Endodermal cell (in vitro differentiated cells): ENCODE results near the gene CACFD1. TPM values are rescaled to one million over a fixed set of nuclear protein-coding genes. Genes with fewer than 3 reads are reported as not detected.

Experiments
- DNase-seq: peaks from one replicate; pipeline ENCODE4 v3.0.0-alpha.2; 2017
- H3K27ac ChIP-seq: 2 replicates; pipeline ENCODE4 v1.5.1; 2013; ENCODE audit warnings: mild to moderate bottlenecking, low read depth, low read length, moderate library complexity
- H3K27me3 ChIP-seq: 2 replicates; pipeline ENCODE4 v1.6.1; 2013; ENCODE audit warnings: mild to moderate bottlenecking, low read length, moderate library complexity; ENCODE audit not compliant: insufficient read depth, control insufficient read depth, poor library complexity, severe bottlenecking
- H3K36me3 ChIP-seq: 2 replicates; pipeline ENCODE4 v1.7.0; 2013; ENCODE audit warnings: mild to moderate bottlenecking, low read length, moderate library complexity; ENCODE audit not compliant: control insufficient read depth, insufficient read depth
- H3K4me1 ChIP-seq: one replicate; pipeline ENCODE4 v1.7.0; 2013; ENCODE audit warnings: low read length; ENCODE audit not compliant: control insufficient read depth, insufficient read depth
- H3K4me3 ChIP-seq: 2 replicates; pipeline ENCODE4 v1.5.1; 2013; ENCODE audit warnings: mild to moderate bottlenecking, low read length, moderate library complexity
- H3K9ac ChIP-seq: 2 replicates; pipeline ENCODE4 v1.6.1; 2013; ENCODE audit warnings: mild to moderate bottlenecking, low read length, moderate library complexity; ENCODE audit not compliant: poor library complexity, severe bottlenecking; ENCODE audit errors: extremely low read depth
- H3K9me3 ChIP-seq: 2 replicates; pipeline ENCODE4 v1.6.1; 2013; ENCODE audit warnings: mild to moderate bottlenecking, low read length, moderate library complexity; ENCODE audit not compliant: control insufficient read depth
- H3K27ac Mint-ChIP-seq: 2 replicates; pipeline ENCODE4 v1.8.0; 2020; ENCODE audit warnings: mixed read lengths
- H3K27me3 Mint-ChIP-seq: 2 replicates; pipeline ENCODE4 v1.8.0; 2021; ENCODE audit warnings: mild to moderate bottlenecking, mixed read lengths; ENCODE audit not compliant: insufficient read depth
- H3K36me3 Mint-ChIP-seq: 2 replicates; pipeline ENCODE4 v1.8.0; 2020; ENCODE audit warnings: low read depth, mixed read lengths
- H3K4me1 Mint-ChIP-seq: 2 replicates; pipeline ENCODE4 v1.8.0; 2020; ENCODE audit warnings: mixed read lengths
- H3K4me3 Mint-ChIP-seq: 2 replicates; pipeline ENCODE4 v1.8.0; 2020; ENCODE audit warnings: mild to moderate bottlenecking, moderate library complexity, mixed read lengths
- H3K9me3 Mint-ChIP-seq: 2 replicates; pipeline ENCODE4 v1.8.0; 2020; ENCODE audit warnings: mild to moderate bottlenecking, mixed read lengths
- WGBS, 2 experiments: methylation state at CpG; one replicate each; pipeline versions ENCODE4 v1.1.5 to v1.1.7; 2013; ENCODE audit warnings: missing lambda C conversion rate in 2 of 2, mixed read lengths in 1 of 2; ENCODE audit not compliant: insufficient coverage in 1 of 2, insufficient read length in 1 of 2; 5-methylcytosine and 5-hydroxymethylcytosine counted together
- total RNA-seq, 2 donors: library from RNA; stranded (reverse); fragmentation: NEBNext Ultra II Directional in 1 of 2; extraction: Animal tissue kit (Norgen Biotek cat#: 25700) in 1 of 2; gene quantifications; 2 replicates in 1 of 2; 3 replicates in 1 of 2; pipeline ENCODE4 v1.2.1, GENCODE V29; 2021
- TF ChIP-seq, protein P1 (sequence below): fragments of 200-600 bp; sonication (generic); conservative IDR thresholded peaks from 2 replicates; pipeline ENCODE4 v1.5.0; 2021; ENCODE audit warnings: antibody characterized with exemption, mild to moderate bottlenecking

Gene CACFD1
- total RNA-seq, 2 donors from 2014 or later, result 30.6 to 35.0 TPM

DNA sequence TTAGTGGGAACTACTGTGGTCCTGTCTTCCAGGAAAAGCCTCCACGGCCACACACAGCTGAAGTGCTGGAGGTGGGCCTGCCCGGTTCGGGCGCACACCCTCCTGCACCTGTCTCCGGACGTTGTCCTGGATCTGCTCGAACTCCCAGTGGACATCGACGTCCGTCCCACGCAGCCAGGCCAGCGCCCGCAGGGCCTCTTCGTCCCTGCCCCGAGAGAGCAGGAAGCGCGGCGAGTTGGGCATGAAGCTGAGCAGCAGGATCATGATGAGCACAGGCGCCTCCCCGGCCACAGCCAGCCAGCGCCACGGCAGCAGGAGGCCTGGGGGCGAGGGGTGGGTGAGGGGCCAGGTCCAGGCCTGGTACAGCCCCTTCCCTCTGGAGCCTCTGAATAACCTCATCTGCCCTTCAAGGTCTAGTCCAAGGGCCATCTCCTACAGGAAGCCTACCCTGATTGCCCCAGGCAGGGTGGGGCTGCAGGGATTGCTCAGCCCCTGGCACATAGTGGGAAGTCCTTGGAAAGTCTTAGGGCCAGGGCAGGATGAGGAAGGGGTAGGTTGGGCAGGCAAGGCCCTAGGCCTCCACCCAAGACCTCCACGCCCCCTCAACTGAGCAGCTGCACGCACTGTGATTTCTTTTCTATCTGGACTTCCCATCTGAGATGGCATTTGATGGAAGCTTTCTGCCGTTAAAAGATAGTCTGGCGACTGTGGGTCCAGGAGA lies 15.7 kb downstream of the CACFD1 start:
- Histone ChIP-seq H3K9ac (no peak overlapping the region), H3K27me3 (peaks cover 9% of the 10 kb centered on the region), H3K9me3 (no peaks in the 10 kb centered on the region), H3K4me3 (no peak overlapping the region), H3K27ac (no peak overlapping the region), H3K4me1 (peaks cover 9% of the 10 kb centered on the region), H3K36me3 (peaks cover 6% of the 10 kb centered on the region)
- TF ChIP-seq, protein P1, sequence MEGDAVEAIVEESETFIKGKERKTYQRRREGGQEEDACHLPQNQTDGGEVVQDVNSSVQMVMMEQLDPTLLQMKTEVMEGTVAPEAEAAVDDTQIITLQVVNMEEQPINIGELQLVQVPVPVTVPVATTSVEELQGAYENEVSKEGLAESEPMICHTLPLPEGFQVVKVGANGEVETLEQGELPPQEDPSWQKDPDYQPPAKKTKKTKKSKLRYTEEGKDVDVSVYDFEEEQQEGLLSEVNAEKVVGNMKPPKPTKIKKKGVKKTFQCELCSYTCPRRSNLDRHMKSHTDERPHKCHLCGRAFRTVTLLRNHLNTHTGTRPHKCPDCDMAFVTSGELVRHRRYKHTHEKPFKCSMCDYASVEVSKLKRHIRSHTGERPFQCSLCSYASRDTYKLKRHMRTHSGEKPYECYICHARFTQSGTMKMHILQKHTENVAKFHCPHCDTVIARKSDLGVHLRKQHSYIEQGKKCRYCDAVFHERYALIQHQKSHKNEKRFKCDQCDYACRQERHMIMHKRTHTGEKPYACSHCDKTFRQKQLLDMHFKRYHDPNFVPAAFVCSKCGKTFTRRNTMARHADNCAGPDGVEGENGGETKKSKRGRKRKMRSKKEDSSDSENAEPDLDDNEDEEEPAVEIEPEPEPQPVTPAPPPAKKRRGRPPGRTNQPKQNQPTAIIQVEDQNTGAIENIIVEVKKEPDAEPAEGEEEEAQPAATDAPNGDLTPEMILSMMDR, result no peak
- H3K27me3 Mint-ChIP-seq, result peaks cover 6% of the 10 kb centered on the region
- no peak overlapping the region for H3K4me3 Mint-ChIP-seq
- H3K9me3 Mint-ChIP-seq, result no peaks in the 10 kb centered on the region
- no peak for DNase-seq
- whole genome bisulfite sequencing, 2 experiments, result 94 to 99% methylated on average over 20 to 27 of the region's 27 CpGs
- H3K27ac Mint-ChIP-seq, result no peak overlapping the region
- H3K36me3 Mint-ChIP-seq, result peaks cover 10% of the 10 kb centered on the region
- peaks cover 3% of the 10 kb centered on the region for H3K4me1 Mint-ChIP-seq

DNA sequence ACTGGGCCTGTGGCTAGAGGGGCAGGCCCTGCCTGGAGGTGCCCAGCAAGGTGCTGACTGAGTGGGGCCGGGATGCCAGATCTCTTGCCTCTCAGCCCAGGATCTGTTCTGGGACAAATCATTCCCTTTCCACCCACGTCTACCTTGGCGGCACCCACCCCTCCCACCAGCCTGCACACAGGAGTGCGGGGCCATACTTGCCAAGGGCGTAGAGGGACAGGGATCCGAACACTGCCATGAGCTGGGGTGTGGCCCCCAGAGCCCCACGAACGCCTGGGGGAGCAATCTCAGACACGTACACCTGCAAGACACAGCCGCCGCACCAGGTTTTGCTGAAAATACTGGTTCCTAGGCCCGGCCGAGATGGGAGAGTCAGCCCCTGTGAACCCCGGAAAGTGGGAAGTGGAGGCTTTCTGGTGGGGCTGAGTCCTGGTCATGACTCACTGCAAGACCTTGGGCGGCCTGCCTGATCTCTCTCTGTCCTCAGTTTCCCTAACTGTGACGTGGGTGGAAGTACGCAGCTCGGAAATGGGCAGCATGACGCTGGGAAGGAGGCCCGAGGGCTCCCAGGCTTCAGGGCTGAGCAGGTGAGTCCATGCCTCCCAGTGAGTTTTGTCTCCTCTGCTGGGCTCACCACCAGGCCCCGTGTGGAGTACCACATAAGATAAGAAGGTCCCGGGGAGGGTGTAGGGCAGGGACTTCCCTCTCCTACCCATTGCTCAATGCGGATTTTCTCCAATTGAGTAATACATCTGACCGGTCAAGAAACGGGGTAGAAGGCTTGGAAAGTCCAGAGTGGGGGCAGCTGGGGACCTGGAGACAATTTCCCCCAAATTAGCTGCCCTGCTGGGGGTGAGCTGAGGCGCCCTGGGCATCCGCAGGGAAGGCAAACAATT lies 16.5 kb downstream of the CACFD1 start:
- H3K4me3 ChIP-seq, result no peak overlapping the region
- H3K36me3 Mint-ChIP-seq, result peaks cover 10% of the 10 kb centered on the region
- no peak overlapping the region for H3K9ac ChIP-seq
- peaks cover 9% of the 10 kb centered on the region for H3K4me1 ChIP-seq
- no peak overlapping the region for H3K27ac Mint-ChIP-seq
- TF ChIP-seq, protein P1, result no peak
- H3K27me3 ChIP-seq, result peaks cover 9% of the 10 kb centered on the region
- H3K36me3 ChIP-seq, result peaks cover 6% of the 10 kb centered on the region
- peaks cover 8% of the 10 kb centered on the region for H3K27me3 Mint-ChIP-seq
- peaks cover 3% of the 10 kb centered on the region for H3K4me1 Mint-ChIP-seq
- H3K4me3 Mint-ChIP-seq, result no peak overlapping the region
- H3K9me3 Mint-ChIP-seq, result no peaks in the 10 kb centered on the region
- H3K9me3 ChIP-seq, result no peaks in the 10 kb centered on the region
- WGBS, 2 experiments, result 95% methylated on average over 20 to 27 of the region's 27 CpGs
- DNase-seq, result no peak
- no peak overlapping the region for H3K27ac ChIP-seq

DNA sequence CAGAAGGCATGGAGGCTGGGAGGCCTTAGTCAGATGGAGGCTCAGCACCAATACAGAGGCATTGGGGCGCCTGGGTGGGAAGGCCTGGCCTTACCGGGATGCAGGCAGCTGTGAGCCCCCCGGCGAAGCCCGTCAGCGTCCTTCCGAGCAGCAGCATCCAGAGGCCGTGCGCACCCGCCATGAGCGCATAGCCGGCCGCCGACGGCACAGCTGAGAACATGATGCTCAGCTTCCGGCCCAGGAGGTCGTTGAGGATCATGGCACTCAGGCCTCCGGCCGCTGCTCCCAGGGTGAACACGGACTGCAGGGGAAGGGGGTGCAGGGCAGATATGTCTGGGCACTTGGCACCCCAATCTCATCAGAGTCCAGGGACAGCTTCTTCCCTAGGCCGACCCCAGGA lies 17.2 kb downstream of the CACFD1 start:
- Histone ChIP-seq H3K9ac (no peak overlapping the region), H3K9me3 (no peaks in the 10 kb centered on the region), H3K4me1 (peaks cover 9% of the 10 kb centered on the region), H3K36me3 (peaks cover 6% of the 10 kb centered on the region), H3K27me3 (peaks cover 9% of the 10 kb centered on the region), H3K4me3 (no peak overlapping the region), H3K27ac (no peak overlapping the region)
- WGBS, 2 experiments, result 93 to 97% methylated on average over 21 of the region's 21 CpGs
- TF ChIP-seq, protein P1, result no peak
- H3K4me3 Mint-ChIP-seq, result no peak overlapping the region
- peaks cover 11% of the 10 kb centered on the region for H3K27me3 Mint-ChIP-seq
- no peak overlapping the region for H3K27ac Mint-ChIP-seq
- peaks cover 3% of the 10 kb centered on the region for H3K4me1 Mint-ChIP-seq
- peaks cover 10% of the 10 kb centered on the region for H3K36me3 Mint-ChIP-seq
- DNase-seq, result no peak
- H3K9me3 Mint-ChIP-seq, result no peaks in the 10 kb centered on the region
